ENCODE results near the gene CCDC87. TPM values are rescaled to one million over a fixed set of nuclear protein-coding genes. Genes with fewer than 3 reads are reported as not detected.
"Not testable (repeated sequence)": the region's sequence is repeated elsewhere in the genome, so short reads cannot be mapped to it uniquely, and the experiment has no call there.

CCDC87 gene
- total RNA-seq, 2 experiments from 2014 or later: 0.08 TPM; not detected in 1

DNA sequence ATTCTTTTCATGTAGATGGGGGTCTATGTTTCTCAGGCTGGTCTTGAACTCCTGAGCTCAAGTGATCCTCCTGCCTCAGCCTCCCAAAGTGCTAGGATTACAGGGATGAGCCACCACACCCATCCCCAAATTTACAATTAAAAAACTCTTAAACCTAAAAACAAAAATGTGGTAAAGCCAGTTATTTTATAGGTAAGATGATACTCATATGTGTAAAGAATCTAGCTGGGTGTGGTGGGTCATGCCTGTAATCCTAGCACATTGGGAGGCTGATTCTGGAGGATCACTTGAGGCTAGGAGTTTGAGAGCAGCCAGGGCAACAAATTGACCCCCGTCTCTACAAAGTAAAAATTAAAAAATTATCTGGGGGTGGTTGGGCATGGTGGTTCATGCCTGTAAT, 19.6 kb upstream of the CCDC87 start:
- Mint-ChIP-seq H3K27ac (no peak overlapping the region), H3K9me3 (no peaks in the 10 kb centered on the region), H3K36me3 (ENCODE audit: low read depth) (peaks cover 15% of the 10 kb centered on the region), H3K4me3 (no peak overlapping the region), H3K4me1 (peaks cover 24% of the 10 kb centered on the region), H3K27me3 (no peaks in the 10 kb centered on the region)
- DNase-seq: no peak
- CTCF ChIA-PET: no interaction called here
- POLR2A ChIA-PET: no interaction called here

DNA sequence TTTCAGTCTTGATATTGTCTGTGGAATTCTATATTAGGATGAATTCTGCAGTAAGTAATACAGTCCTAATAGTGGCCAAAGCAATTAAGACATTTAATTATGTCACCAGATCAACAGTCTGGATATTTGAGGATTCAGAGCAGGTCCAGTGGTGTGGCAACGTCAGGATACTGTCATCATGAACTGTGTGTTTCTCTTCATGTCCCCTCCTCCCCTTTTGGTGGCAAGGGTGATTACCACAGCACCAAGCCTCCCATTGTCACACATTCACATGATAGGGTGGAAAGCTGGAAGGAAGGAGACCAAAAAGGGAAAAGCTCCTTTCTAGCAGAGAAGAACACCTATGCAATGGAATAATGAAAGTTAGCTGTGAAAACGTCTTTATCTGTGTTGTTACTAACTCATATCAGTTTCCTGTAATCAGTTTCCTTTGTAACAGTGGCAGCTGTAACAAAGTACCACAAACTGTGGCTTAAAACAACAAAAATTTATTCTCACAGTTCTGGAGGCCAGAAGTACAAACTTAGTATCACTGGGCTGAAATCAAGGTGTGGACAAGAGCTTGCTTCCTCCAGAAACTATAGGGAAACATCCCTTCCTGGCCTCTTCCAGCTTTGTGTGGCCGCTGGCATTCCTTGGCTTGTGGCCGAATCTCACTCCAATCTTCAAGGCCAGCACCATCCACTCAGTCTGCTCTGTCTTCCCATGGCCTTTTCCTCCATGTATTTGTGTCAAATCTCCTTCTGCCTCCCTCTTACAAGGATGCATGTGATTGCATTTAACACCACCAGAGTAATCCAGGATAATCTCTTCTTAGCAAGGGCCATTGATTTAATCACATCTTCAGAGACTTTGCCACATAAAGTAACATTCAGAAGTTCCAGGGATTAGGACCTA, 17.1 kb upstream of the CCDC87 start:
- no peaks in the 10 kb centered on the region for H3K9me3 Mint-ChIP-seq
- ChIA-PET CTCF (interaction anchor here (1.4 kb wide), 1 partner anchor 17 kb away, joined by 4 read pairs; the partner anchor contains the start of genes CCDC87 and CCS), POLR2A (no interaction called here)
- peaks cover 13% of the 10 kb centered on the region for H3K4me1 Mint-ChIP-seq
- no peak for DNase-seq
- H3K4me3 Mint-ChIP-seq: no peak overlapping the region
- H3K27me3 Mint-ChIP-seq: no peaks in the 10 kb centered on the region
- H3K36me3 Mint-ChIP-seq (ENCODE audit: low read depth): peaks cover 4% of the 10 kb centered on the region
- peak overlapping the region; percentile 83 for H3K27ac Mint-ChIP-seq

DNA sequence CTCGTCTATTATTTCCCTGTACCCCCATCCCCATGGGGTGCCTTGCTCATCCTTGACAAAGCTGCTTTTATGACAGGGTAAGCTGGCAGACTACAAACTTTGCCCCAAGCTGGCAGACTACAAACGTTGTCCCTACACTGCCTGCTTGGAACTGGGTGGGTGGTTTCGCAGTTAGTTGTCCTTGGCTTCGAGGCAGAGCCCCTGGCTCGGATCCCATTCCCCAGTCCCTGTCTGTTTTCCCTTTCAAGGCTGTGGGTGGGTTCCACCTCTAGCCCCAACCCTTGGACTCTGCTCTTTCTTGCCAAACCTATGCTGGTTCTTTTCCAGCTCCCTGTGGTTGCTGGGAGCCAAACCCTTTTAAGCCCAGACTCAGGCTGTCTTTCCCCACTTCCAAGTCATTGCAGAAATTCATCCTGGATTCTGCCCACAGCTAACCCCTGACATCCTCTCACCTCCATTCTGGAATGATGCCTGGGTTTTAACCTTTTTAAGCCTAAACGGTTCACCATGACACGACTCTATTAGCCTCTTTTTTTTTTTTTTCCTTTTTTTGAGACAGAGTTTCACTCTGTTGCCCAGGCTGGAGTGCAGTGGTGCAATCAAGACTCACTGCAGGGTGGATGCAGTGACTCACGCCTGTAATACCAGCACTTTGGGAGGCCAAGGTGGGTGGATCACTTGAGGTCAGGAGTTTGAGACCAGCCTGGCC, 14.4 kb upstream of the CCDC87 start:
- H3K36me3 Mint-ChIP-seq (ENCODE audit: low read depth): peaks cover 6% of the 10 kb centered on the region

DNA sequence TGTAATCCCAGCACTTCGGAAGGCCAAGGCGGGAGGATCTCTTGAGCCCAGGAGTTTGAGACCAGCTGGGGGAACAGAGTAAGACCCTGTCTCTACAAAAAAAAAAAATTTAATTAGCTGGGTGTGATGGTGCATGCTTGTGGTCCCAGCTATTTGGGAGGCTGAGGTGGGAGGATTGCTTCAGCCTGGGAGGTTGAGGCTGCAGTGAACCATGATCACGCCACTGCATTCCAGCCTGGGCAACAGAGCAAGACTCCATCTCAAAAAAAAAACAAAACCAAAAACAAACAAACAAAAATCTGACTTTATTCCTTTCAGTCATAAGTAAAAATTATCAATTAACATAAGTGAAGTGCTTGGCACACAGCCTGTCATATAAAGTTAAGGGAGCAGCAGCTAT, 13.7 kb upstream of the CCDC87 start:
- H3K4me3 Mint-ChIP-seq; DNase-seq; H3K27ac Mint-ChIP-seq; H3K9me3 Mint-ChIP-seq; H3K36me3 Mint-ChIP-seq (ENCODE audit: low read depth); H3K27me3 Mint-ChIP-seq: not testable (repeated sequence)
- ChIA-PET CTCF (interaction anchor here (0.8 to 2.2 kb wide), 6 partner anchors 12 to 53 kb away, joined by 3 to 10 read pairs (median 4); partner anchors contain the start of genes CCDC87 and RBM4), POLR2A (interaction anchor here (0.9 kb wide), 1 partner anchor 31 kb away, joined by 8 read pairs; the partner anchor contains the start of gene RBM4)
- H3K4me1 Mint-ChIP-seq: peaks cover 11% of the 10 kb centered on the region

More for the DNA sequence above, 14.4 kb upstream of the CCDC87 start:
- Mint-ChIP-seq H3K9me3 (no peaks in the 10 kb centered on the region), H3K4me3 (no peak overlapping the region), H3K27ac (no peak overlapping the region), H3K4me1 (peaks cover 11% of the 10 kb centered on the region), H3K27me3 (no peaks in the 10 kb centered on the region)
- ChIA-PET CTCF (interaction anchor here (0.8 to 2.2 kb wide), 5 partner anchors 13 to 53 kb away, joined by 3 to 10 read pairs (median 4); partner anchors contain the start of genes CCDC87 and RBM4), POLR2A (interaction anchor here (0.9 kb wide), 1 partner anchor 31 kb away, joined by 8 read pairs; the partner anchor contains the start of gene RBM4)
- DNase-seq: no peak

DNA sequence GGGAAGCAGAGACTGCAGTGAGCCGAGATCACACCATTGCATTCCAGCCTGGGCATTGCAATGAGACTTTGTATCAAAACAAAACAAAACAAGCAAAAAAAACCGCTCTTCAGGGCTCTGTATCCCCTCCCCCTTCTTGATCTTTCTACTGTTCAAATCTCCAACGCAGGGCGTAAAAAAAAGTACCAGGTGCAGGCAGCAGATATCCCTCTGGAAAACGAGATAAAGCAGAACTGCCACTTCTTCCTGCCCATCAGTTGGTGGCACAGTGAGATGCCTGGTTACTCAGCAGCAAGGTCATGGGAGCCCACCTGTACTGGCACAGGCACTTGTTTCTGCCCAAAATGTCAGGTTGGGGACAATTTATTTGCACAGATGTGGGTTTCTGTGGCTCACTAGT, 11.3 kb upstream of the CCDC87 start:
- Mint-ChIP-seq H3K4me1 (no peaks in the 10 kb centered on the region), H3K27ac (no peak overlapping the region), H3K36me3 (ENCODE audit: low read depth) (peaks cover 6% of the 10 kb centered on the region), H3K4me3 (no peak overlapping the region), H3K27me3 (no peaks in the 10 kb centered on the region), H3K9me3 (no peaks in the 10 kb centered on the region)
- CTCF ChIA-PET: interaction anchor here (0.9 kb wide), 1 partner anchor 8 kb away, joined by 3 read pairs; no protein-coding TSS in a partner anchor
- DNase-seq: no peak
- POLR2A ChIA-PET: no interaction called here

DNA sequence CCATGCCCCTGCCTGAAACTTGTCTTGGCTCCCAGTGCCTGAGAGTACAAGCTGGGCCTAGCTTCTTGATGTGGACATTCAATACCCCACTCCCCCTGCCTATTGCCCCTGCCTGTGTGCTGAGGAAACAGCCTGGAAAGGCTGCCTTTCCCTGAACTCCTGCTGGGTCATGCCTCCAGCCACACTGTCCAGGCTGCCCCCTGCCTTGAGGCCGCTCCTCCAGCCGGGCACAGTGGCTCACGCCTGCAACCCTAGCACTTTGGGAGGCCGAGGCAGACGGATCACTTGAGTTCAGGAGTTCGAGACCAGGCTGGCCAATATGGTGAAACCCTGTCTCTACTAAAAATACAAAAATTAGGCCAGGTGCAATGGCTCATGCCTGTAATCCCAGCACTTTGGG, 10.2 kb upstream of the CCDC87 start:
- H3K36me3 Mint-ChIP-seq (ENCODE audit: low read depth): peaks cover 6% of the 10 kb centered on the region
- no peaks in the 10 kb centered on the region for H3K9me3 Mint-ChIP-seq
- H3K27me3 Mint-ChIP-seq: no peaks in the 10 kb centered on the region
- no peak overlapping the region for H3K4me3 Mint-ChIP-seq
- no peak for DNase-seq
- no peak overlapping the region for H3K27ac Mint-ChIP-seq
- ChIA-PET POLR2A (no interaction called here), CTCF (interaction anchor here (0.5 kb wide), 1 partner anchor 380 kb away, joined by 3 read pairs; no protein-coding TSS in a partner anchor)
- H3K4me1 Mint-ChIP-seq: no peaks in the 10 kb centered on the region

DNA sequence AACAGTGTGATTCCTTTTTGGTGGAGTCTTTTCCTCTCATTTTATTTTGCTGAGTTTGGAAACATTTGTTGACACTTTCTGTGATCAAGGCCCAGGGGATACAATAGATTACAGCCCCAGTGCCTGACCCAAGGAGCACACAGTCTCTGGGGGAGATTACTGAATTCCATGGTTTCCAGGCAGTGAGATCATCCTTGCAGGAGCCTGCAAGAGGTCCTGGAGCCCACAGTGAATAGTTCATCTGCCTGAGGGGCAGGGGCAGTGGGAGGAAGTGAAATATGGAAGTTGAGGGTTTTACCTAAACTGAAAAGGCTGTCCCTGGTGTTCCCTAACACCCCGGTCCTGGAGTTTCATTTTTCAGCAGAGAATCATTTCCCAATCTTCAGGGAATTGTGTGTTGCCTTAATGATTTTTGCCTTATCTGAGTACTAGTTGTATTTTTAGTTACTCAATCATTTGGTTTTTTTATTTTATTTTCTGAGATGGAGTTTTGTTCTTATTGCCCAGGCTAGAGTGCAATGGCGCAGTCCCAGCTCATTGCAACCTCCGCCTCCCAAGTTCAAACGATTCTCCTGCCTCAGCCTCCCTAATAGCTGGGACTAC, 7.9 kb upstream of the CCDC87 start:
- Mint-ChIP-seq H3K27me3 (no peaks in the 10 kb centered on the region), H3K27ac (no peak overlapping the region), H3K4me1 (peaks cover 4% of the 10 kb centered on the region), H3K9me3 (no peaks in the 10 kb centered on the region), H3K36me3 (ENCODE audit: low read depth) (peaks cover 6% of the 10 kb centered on the region), H3K4me3 (no peak overlapping the region)
- ChIA-PET POLR2A (no interaction called here), CTCF (no interaction called here)
- DNase-seq: no peak

DNA sequence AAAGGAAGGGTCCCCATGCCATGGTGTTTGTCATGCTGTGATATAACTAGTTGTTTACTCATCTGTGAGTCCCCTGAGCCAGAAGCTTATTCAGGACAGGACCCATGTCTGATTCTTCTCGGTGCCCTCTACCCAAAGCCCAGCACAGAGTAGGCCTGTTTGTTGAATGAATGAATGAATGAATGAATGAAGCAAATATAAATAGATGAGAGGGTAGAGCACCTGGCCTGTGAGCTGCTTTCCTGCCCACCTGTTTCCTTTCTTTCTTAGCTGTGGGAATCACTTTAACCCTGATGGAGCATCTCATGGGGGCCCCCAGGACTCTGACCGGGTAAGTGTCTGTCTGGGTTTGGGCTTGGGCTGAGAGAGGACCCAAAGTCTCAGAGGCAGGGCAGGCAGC, 7.4 kb upstream of the CCDC87 start:
- peaks cover 10% of the 10 kb centered on the region for H3K4me1 Mint-ChIP-seq
- CTCF ChIA-PET: no interaction called here
- H3K27me3 Mint-ChIP-seq: no peaks in the 10 kb centered on the region
- H3K9me3 Mint-ChIP-seq: no peaks in the 10 kb centered on the region
- H3K4me3 Mint-ChIP-seq: no peak overlapping the region
- DNase-seq: no peak
- H3K27ac Mint-ChIP-seq: no peak overlapping the region
- H3K36me3 Mint-ChIP-seq (ENCODE audit: low read depth): peaks cover 5% of the 10 kb centered on the region
- POLR2A ChIA-PET: no interaction called here

DNA sequence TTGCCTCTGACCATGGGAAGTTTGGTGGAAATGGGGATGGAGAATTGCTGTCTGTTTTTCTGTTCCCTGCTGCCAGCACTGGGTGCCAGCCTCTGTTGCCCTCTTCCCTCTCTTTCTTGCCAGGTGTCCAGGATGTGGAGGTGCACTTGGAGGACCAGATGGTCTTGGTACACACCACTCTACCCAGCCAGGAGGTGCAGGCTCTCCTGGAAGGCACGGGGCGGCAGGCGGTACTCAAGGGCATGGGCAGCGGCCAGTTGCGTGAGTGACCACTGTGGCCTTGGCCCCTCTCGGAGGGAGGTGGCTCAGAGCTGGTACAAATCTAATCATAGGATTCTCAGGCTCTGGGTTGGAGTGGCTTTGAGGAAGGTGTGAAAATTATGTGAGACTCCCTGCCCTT, 6.1 kb upstream of the CCDC87 start:
- peaks cover 15% of the 10 kb centered on the region for H3K4me1 Mint-ChIP-seq
- ChIA-PET POLR2A (no interaction called here), CTCF (no interaction called here)
- no peak overlapping the region for H3K4me3 Mint-ChIP-seq
- H3K27ac Mint-ChIP-seq: no peak overlapping the region
- H3K36me3 Mint-ChIP-seq (ENCODE audit: low read depth): no peaks in the 10 kb centered on the region
- H3K9me3 Mint-ChIP-seq: no peaks in the 10 kb centered on the region
- no peak for DNase-seq
- H3K27me3 Mint-ChIP-seq: no peaks in the 10 kb centered on the region

DNA sequence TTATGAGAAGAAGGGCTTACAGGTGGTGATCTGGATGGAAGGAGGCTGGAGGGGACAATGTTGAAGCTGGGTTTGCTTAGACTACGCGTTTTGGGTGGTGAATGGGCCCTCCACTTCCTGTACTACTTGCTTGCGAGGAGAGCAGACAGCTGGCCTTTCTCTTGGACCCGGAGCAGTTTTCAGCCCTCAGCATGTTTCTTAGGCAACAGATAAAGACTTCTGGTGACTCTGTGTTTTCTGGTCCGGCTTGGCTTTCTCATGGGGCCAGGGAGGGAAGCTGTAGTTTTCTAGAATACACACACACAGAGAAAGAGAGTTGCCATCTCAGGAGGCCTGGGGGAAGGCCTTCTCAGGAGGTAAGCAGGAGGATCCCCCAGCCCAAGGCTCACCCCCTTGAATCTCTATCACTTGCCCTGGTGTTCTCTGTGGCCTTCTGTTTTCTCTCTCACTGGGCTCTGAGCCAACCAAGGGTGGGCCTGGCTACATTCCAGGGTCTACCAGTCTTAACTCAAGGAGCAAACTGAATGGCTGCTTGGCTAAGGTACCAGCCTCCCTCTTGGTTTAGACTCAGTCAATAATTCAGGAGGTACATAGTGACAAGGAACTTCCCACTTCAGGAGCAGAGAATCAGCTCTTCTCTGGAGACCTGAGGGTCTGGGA, 2.5 kb upstream of the CCDC87 start:
- Mint-ChIP-seq H3K9me3 (no peaks in the 10 kb centered on the region), H3K27ac (no peak overlapping the region), H3K27me3 (no peaks in the 10 kb centered on the region), H3K36me3 (ENCODE audit: low read depth) (peaks cover 2% of the 10 kb centered on the region), H3K4me1 (peaks cover 34% of the 10 kb centered on the region), H3K4me3 (peak overlapping the region; percentile 0)
- ChIA-PET CTCF (interaction anchor here (1.3 to 3.4 kb wide), 4 partner anchors 11 to 82 kb away, joined by 3 to 14 read pairs (median 7); partner anchors contain the start of gene RBM4B), POLR2A (no interaction called here)
- no peak for DNase-seq

DNA sequence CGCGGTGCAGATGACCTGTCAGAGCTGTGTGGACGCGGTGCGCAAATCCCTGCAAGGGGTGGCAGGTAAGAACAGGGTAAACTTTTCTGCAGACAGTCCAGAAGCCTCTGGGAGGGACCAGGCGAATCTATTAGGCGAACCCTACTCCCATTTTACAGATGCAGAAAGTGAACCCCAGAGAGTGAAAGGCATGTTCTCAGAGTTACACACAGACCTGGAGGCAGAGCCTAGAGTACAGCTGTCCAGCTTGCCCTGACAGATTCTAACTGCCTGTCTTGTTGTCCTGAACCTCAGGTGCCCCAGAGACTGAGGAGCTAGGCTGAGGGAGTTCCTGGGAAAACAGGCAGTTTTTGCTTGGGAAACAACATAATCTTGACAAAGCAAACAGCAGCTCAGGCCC, 787 bp upstream of the CCDC87 start:
- peak overlapping the region; percentile 95 for H3K27ac Mint-ChIP-seq
- ChIA-PET CTCF (interaction anchor here (0.6 to 3.4 kb wide), 6 partner anchors 9 to 458 kb away, joined by 3 to 14 read pairs (median 4); partner anchors contain the start of genes RBM4 and RBM4B), POLR2A (no interaction called here)
- H3K36me3 Mint-ChIP-seq (ENCODE audit: low read depth): peaks cover 2% of the 10 kb centered on the region
- peak overlapping the region; percentile 98 for H3K4me3 Mint-ChIP-seq
- no peak for DNase-seq
- H3K27me3 Mint-ChIP-seq: no peaks in the 10 kb centered on the region
- H3K9me3 Mint-ChIP-seq: no peaks in the 10 kb centered on the region
- H3K4me1 Mint-ChIP-seq: peaks cover 34% of the 10 kb centered on the region

DNA sequence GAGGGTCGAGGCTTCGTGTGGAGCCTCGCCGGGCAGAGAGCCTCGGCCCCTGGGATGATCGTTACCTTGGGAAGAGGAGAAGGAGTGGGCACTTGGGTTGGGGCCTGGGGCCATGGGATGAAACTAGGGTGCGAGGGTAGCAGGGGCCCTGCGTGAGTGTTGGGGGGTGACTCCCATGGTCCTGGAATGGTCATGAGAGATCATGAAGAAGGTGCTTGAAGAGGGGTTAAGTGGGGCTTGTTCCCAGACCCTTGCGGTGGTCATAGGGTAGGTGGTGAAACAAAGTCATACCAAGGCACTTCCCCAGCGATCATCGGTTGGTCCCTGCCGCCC, 406 bp upstream of the CCDC87 start:
- ChIA-PET CTCF (interaction anchor here (0.6 to 3.4 kb wide), 12 partner anchors 9 to 827 kb away, joined by 3 to 14 read pairs (median 5); partner anchors contain the start of genes RBM4 and RBM4B), POLR2A (no interaction called here)
- Mint-ChIP-seq H3K9me3 (no peaks in the 10 kb centered on the region), H3K36me3 (ENCODE audit: low read depth) (peaks cover 2% of the 10 kb centered on the region), H3K27ac (peak overlapping the region; percentile 95), H3K27me3 (no peaks in the 10 kb centered on the region), H3K4me1 (peaks cover 34% of the 10 kb centered on the region), H3K4me3 (peak overlapping the region; percentile 98)
- no peak for DNase-seq
